Activated CD8-positive, alpha-beta memory T cell treated with anti-CD3 and anti-CD28 coated beads for 1 hour (primary cell): ENCODE results near the gene PORCN.

Experiments
- DNase-seq, 2 donors: peaks; one replicate each; pipeline ENCODE4 v3.0.0-alpha.2; 2020; ENCODE audit warnings: low read depth in 1 of 2; ENCODE audit errors: extremely low read depth in 1 of 2

PORCN gene

DNA sequence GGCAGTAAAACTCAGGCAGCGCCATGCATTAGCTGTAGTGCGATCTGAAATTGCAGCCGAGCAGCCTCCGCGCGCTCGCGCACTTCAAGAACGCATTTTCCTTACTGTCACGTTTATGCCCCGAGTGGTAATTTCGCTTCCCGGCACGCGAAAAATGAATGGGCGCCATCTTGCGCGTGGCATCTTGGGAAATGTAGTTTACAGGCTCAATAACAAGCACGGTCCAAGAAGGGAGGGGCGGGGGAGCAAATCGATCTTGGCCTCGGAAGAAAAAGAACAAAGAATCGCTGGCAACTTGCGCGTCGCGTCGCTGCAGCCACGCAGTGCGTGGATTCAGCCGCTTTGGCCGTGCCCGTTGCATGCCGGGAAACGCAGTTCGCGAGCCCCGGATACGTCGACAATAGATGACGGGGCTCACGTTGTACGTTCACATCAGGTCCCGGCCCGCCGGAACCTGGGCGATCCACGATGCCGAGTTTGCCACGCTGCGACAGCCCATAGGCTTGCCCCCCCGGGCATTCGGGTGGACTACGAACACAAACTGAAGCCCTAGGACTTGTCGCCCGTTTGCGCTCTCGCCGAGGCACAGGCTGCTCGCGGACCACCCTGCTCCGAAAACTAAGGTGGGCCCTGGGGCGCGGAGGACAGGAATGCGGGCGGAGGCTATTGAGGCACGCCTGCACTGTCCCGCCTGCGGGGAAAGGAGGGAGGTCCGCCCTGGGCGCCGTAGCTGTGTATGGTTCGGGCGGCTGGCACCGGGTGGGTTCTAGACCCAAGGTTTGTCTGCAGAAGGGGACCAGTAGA is 32.8 kb upstream of the PORCN start, which contains the start of gene FTSJ1:
FTSJ1 (plus strand) TSS at position 426 of the 804 bp plus-strand sequence. CDS start 1,849 bp downstream, outside the sequence.
- DNase-seq = peak; percentile 70 to 74

DNA sequence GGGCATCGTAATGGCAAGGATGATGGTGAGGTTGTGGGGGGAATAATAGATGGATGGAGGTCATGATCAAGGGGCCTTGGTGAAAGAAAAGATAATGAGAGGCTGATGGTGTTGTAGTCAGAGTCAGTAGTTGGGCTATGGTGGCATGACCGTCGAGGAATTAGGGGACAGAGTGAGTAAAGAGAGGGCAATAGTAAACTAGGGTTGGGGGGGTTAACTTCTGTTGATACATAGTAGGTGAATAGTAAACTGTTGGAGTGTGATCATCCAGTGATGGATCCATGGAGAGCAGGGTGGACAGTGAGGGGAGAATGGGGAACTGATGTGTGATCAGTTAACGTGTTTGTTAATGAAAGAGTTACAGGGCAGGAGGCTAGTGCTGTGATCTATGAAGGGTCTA is 31.9 kb upstream of the PORCN start:
- DNase-seq = no peak

DNA sequence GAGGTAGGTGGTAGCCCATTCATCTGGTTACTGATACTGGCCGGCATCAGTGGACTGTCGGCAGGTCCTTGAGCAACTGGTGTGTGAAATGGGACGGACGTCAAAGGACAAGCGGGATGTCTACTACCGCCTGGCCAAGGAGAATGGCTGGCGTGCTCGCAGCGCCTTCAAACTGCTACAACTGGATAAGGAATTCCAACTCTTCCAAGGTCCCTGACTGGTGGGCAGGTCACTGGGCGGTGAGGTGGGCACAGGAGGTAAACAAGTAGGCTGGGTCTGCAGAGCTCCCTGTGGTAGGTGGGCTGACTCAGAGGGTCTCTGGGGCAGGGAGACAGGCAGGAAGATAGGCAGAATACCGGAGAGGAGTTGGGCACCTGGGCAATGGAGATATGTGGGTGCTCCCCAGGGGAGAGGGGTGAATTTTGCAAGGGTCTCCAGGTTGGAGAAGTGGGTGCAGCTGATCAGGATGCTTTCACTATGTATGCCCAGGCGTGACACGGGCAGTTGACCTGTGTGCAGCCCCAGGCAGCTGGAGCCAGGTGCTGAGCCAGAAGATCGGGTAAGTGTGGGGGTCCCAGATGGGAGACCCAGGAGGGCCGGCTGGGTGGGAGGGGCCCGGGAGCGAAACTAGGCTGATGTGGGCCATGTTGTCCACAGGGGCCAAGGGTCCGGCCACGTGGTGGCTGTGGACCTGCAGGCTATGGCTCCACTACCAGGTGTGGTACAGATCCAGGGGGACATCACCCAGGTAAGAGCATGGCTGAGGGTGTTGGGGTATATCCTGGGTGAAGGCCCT is 30.6 kb upstream of the PORCN start:
- DNase-seq = no peak

DNA sequence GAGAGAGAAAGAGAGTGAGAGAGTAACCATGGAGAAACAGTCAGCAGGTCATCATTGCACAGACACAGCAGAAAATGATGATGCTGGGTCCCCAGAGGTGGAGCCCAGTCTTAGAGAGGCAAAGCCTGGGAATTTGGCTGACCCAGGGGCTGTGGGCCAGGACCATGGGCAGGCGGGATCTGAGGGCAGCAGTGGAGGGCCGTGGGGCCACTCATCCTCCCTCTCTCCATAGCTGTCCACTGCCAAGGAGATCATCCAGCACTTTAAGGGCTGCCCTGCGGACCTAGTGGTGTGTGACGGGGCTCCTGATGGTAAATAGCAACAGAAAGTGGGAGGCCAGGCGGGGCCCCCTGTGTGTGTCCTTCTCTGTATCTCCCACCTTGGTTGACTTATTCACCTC is 30.0 kb upstream of the PORCN start:
- DNase-seq = no peak

DNA sequence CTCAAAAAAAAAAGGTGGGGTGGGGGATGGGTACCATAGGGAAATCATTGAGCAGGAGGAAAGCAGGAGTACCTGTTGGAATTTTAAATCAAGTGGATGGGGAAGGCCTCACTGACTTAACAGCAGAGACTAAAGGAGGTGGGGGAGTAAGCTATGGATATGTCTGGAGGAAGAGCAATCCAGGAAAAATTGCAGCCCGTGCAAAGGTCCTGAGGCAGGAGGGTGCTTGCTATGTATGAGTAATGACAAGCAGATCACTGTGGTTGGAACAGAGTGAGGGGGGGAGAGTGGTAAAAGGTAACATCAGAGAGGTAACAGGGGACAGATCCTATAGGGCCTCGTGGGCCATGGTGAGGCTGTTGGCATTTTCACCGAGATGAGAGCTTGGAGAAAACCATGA is 28.6 kb upstream of the PORCN start:
- DNase-seq = no peak

DNA sequence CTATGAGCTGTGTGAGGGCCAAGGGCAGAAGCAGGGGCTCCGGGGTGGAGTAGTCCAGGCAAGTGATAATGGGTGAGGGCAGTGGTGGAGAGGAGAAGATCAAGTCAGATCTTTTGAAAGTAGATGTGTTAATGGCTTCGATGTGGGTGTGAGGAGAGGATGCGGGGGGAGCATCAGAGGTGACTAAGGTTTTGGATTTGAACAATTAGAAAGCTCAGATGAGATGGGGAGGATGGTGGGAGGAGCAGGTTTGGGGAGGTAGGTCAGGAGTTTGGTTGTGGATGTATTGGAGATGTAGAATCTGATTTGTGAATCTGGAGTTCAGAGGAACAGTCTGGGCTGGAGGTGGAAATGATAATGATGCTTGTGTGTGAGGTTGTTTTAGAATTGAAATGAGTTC is 28.2 kb upstream of the PORCN start:
- DNase-seq = no peak

DNA sequence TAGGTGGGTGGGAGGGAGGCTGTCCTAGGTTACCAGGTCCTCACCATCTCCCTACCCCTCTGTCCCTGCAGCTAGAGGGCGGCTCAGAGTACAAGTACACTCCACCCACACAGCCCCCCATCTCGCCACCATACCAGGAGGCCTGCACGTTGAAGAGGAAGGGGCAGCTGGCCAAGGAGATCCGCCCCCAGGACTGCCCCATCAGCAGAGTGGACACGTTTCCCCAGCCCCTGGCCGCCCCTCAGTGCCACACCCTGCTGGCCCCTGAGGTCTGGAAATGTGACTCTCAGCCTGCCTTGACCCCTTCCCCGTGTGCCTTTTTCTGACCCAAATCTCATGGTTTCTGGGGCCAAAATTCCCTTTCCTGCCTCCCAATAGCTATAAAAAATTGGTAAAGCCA is 26.3 kb upstream of the PORCN start:
- DNase-seq = no peak

DNA sequence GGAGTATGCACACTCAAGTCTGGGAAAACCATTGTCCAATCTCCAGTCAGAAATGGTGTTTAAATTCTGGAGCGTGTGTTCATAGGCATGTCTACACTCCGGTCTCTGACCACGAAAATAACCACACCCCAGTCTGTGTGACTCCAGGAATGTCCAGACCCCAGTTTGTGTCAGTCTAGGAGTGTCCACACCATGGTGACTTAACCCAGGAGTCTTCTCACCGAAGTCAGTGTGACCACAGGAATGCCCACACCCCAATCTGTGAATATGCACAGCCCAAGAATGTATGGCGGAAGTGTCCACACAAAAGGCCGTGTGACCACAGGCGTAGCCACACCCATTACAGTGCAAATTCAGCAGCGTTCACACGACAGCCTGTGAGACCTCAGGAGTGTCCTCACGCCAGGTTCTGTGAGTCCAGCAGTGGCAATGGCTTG is 21.4 kb upstream of the PORCN start:
- no peak for DNase-seq

DNA sequence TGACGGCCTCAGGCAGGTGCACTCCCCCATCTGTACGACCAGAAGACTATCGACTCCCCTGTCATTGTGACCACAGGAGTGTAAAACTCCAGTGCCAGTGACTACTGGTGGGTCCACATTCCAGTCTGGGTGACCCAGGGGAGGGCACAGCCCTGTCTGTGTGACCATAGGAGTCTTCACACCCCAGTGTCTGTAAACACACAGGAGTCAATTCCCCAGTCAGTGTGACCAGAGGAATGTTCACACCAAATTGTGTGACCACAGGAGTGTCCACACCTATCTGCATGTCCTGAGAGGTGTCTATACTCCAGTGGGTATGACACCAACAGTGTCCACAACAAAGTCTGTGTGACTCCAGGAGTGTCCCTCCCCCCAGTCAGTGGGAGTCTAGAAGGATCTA is 20.8 kb upstream of the PORCN start:
- no peak for DNase-seq

DNA sequence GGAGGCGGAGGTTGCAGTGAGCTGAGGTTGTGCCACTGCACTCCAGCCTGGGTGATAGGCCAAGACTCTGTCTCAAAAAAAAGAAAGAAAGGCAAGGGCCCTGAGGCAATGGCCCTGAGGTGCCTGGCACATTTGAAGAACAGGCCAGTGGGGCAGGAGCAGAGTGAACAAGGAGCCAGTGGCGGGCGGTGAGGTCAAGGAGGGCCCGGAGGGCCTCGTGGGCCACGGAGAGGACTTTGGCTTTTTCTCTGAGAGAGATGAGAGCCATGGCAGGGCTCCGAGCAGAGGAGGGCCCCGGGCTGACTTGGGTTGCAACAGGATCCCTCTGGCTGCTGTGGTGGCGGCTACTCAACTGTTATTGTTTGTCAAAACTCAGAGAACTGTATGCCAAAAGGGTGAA is 19.5 kb upstream of the PORCN start:
- no peak for DNase-seq

DNA sequence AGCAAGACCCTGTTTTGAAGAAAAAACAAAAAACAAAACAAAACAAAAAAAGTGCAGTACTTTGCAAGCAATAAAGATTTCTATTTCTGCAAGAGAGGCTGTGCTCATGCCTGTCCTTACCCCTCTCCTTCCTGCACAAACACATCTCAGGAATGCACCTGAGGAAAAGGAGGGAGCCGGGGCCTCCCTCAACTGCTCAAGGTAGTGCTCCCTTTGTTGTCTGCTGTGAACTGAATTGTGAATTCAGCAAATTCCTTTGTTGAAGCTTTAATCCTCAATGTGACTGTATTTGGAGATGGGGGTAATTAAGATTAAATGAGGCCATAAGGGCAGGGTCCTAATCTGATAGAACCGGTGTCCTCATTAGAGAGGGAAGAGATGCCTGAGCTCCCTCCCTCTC is 18.9 kb upstream of the PORCN start:
- no peak for DNase-seq

DNA sequence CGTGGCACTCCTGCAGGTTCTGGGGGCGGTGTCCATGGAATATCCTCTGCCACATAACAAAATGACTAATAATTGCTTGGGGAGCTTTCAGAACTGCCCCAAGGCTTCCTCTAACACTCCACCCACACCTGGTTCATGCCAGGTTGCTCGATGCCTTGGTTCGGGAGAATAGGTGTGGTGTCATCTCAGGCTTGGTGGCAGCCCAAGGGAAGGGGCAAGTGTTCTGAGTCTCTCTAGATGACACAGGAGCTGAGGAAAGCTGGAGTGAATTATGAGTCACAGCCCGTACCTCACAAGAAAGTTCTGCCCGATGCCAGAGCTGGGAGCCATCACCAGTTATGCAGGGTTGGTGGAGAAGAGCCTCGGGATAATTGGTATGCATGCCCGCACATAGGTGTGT is 18.1 kb upstream of the PORCN start:
- no peak for DNase-seq

DNA sequence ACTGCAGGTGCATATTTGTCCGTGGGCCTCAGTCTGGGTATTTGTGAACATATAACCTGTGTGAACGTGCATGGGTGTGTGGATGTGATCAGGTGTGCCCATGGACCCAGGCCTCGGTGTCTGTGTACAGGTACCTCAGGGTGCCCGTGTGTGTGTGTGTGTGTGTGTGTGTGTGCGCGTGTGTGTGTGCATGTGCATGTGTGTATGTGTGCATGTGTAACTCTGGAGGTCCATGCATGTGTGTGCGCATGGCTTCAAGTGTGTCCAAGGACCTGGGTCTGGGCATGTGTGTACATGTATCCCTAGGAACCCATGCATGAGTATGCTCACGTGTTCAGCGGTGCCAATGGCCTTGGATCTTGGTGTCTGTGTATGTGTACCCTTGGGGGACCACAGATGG is 17.0 kb upstream of the PORCN start:
- no peak for DNase-seq

DNA sequence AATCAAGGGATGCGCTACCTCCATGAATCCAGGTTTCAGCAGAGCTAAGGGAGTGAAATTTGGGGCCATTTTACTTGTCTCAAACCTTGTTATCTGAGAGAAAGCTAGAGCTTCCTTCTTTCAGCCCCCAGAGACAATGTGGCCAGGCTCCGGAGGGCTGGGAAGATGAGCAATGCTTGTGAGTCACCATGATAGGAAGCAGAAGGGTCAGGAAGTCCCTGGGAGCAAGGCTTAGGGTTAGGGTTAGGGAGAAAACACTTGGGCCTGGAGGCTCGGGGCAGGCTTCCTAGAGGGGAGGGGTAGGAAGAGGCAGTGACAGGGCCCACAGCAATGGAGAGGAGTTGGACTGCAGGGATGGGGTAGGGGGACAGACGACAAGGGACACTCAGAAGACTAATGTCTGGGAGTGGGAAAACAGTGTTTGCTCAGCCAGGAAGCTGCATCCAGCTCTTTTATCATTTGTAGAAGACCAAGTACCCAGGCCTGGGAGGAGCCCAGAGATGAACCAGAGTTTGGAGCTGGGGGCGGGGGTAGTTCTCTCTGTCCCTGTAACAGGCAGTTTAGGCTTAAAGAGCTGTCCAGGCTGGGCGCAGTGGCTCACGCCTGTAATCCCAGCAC is 16.4 kb upstream of the PORCN start:
- DNase-seq = no peak

DNA sequence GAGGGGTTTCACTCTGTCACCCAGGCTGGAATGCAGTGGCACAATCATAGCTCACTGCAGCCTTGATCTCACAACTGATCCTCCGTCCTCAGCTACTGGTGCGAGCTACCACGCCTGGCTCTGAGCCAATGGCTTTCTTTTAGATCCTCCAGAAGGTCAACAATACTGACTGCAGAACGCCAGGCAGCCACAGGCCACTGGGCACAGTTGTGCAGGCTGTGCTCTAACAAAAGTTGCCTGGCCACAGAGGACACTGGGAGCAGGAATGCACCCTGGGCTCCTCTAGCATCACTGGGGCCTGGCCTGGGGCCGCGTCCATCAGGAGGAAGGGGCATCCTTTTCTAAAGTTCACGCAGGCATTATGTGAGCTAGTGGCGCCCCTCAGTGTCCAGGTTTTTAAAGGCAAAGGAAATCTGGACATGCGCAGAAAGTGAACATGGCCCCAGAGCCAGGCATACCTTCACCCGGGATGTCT is 14.9 kb upstream of the PORCN start:
- no peak for DNase-seq

DNA sequence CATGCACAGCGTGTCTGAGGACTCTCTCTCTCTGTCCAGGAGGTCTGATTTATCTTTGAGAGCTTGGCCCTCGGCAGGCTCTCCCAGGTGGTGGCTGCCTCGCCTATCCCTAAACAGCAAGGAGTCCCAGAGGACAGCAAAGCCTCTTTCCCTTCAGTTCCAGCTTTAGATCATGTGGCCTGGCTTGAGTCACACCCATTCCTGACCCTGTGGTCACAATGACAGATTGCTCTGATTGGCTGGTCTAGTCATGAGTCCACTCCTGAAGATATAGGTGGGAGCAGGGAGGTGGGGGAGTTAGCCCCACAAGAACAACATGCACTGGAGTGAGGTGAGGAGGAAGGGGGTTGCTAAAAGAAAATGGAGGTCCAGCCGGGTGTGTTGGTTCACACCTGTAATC is 12.1 kb upstream of the PORCN start:
- DNase-seq = no peak

DNA sequence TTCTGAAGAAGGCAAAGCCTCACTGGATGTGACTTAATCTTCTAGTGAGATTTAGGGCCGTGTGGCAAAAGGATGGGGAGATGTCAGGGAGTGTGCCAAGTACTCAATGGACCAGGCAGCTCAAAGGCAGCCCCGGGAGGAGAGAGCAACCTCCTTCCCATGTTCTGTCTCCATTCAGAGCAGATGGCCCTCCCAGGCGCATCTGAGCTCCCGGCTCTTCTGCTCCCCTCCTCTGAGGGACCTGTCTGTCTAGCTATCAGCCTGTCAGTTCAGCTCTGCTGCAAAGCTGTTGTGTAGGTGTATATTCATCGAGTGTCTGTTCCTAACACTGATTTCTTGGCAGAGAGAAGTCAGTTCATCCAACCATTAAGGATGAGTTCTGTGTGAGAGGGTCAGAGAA is 10.9 kb upstream of the PORCN start:
- DNase-seq = no peak

DNA sequence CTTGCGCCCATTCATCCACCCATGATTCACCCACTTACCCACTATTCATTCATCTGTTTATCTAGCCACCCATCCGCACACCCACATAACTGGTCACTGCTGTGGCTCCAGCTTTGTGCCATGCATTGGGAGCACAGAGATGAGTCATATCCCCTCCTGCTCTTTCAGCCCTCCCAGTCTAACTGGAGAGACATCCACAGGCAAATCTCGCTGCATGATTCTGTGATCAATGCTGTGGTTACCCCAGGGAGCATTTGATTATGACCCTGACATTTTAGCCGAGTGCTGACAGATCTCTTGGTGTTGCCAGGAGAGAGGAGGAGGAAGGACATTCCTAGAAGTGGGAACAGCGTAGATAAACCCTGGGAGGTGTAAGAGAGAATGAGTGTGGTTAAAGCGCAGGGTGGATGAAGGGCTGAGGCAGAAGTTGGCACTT is 10.4 kb upstream of the PORCN start:
- DNase-seq = no peak

DNA sequence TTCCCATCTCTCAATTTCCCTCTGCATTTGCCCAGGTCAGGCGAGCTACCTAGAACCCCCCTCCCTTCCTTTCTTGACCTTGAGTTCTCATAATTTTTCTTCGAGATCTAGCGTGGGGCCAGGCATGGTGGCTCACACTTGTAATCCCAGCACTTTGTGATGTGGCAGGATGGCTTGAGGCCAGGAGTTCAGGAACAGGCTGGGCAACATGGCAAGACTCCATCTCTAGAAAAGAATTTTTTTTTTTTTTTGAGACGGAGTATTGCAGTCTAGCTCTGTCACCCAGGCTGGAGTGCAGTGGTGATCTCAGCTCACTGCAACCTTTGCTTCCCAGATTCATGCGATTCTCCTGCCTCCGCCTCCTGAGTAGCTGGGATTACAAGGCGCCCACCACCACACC is 4.5 kb upstream of the PORCN start:
- no peak for DNase-seq

DNA sequence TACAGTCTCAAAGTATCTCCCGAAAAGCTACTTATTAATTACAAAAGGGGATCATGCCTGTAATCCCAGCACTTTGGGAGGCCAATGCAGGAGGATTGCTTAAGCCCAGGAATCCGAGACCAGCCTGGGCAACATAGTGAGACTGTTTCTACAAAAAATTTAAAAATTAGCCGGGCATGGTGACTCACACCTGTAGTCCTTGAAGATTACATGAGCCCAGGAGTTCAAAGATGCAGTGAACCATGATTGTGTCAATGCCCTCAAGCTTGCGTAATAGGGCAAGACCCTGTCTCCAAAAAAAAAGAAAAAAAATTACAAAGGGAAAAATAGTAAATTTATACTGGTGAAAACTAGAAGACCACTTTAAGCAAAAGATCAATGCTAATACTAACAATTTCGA is 3.3 kb upstream of the PORCN start:
- no peak for DNase-seq

DNA sequence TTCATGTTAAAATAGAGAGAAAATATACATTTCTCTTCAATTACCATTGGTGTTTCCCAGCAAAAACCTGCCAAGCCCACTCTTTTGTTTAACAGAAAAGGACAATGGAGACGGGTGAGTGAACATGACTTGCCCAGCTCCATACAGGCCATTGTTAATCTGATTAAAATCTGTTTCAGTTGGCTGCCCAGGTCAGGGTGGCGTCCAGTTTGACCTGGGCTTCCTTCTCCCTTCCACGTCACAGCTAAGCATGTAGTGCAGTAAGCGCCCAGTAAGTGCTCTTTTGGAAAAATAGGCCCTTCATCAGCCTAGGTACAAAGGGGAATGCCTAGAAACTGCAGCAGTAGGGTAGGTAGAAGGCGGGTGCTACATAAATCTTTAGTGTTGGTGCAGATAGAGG is 1.5 kb upstream of the PORCN start:
- no peak for DNase-seq

DNA sequence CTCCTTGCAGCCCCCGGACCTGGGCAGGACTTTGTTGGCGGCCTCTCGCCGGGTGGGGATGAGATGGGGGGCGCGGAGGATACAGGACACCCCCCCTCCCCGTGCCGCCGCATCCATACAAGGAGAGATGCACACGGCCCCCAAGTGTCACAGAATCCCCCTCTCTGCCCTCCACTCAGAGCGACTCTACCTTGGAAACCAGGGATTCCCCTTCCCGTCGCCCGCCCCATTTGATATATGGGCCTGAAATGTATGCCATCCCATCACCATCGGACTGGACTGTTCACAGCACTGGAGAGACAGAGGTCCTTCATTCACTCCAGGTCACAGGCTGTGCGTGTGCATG is 426 bp downstream of the PORCN start:
- no peak for DNase-seq
